Neural cell (in vitro differentiated cells): Measurements from ENCODE around the gene MLLT3.

Experiments used
- EP300 ChIP-seq: fragments of 450-650 bp; conservative IDR thresholded peaks from 2 replicates; pipeline ENCODE4 v1.6.1; 2014; ENCODE audit warnings: antibody characterized with exemption, mild to moderate bottlenecking, moderate library complexity; ENCODE audit not compliant: poor library complexity, severe bottlenecking
- EZH2 ChIP-seq: fragments of 200-600, 300-800 bp; shearing (Covaris generic), sonication (generic); IDR thresholded peaks from 2 replicates; pipeline ENCODE4 v1.6.1; 2014; ENCODE audit warnings: antibody characterized with exemption, low read length, borderline replicate concordance, mild to moderate bottlenecking; ENCODE audit not compliant: insufficient read depth, poor library complexity, severe bottlenecking
- MXI1 ChIP-seq: fragments of 450-650 bp; conservative IDR thresholded peaks from 2 replicates; pipeline ENCODE4 v1.6.1; 2014; ENCODE audit warnings: antibody characterized with exemption, mild to moderate bottlenecking; ENCODE audit not compliant: poor library complexity, severe bottlenecking
- POLR2AphosphoS5 ChIP-seq: IDR thresholded peaks from 2 replicates; pipeline ENCODE4 v1.6.1; 2012
- RAD21 ChIP-seq: fragments of 450-650 bp; conservative IDR thresholded peaks from 2 replicates; pipeline ENCODE4 v1.6.1; 2014; ENCODE audit warnings: antibody characterized with exemption, mild to moderate bottlenecking, moderate library complexity
- TF ChIP-seq, protein P1 (sequence below): fragments of 450-650 bp; IDR thresholded peaks from 2 replicates; pipeline ENCODE4 v1.5.1; 2014; ENCODE audit warnings: antibody characterized with exemption, mild to moderate bottlenecking, moderate library complexity; ENCODE audit not compliant: poor library complexity, severe bottlenecking
- TF ChIP-seq, protein P2 (sequence below): IDR thresholded peaks from 2 replicates; pipeline ENCODE4 v1.6.1; 2012; ENCODE audit warnings: borderline replicate concordance

GRCh38 chr9:20351715-20352114 lies 270.6 kb downstream of the MLLT3 start:
- TF ChIP-seq, protein P1, sequence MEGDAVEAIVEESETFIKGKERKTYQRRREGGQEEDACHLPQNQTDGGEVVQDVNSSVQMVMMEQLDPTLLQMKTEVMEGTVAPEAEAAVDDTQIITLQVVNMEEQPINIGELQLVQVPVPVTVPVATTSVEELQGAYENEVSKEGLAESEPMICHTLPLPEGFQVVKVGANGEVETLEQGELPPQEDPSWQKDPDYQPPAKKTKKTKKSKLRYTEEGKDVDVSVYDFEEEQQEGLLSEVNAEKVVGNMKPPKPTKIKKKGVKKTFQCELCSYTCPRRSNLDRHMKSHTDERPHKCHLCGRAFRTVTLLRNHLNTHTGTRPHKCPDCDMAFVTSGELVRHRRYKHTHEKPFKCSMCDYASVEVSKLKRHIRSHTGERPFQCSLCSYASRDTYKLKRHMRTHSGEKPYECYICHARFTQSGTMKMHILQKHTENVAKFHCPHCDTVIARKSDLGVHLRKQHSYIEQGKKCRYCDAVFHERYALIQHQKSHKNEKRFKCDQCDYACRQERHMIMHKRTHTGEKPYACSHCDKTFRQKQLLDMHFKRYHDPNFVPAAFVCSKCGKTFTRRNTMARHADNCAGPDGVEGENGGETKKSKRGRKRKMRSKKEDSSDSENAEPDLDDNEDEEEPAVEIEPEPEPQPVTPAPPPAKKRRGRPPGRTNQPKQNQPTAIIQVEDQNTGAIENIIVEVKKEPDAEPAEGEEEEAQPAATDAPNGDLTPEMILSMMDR = no peak
- TF ChIP-seq POLR2AphosphoS5 (no peak), RAD21 (no peak), EP300 (no peak), EZH2 (no peak), MXI1 (no peak)
- TF ChIP-seq, protein P2, sequence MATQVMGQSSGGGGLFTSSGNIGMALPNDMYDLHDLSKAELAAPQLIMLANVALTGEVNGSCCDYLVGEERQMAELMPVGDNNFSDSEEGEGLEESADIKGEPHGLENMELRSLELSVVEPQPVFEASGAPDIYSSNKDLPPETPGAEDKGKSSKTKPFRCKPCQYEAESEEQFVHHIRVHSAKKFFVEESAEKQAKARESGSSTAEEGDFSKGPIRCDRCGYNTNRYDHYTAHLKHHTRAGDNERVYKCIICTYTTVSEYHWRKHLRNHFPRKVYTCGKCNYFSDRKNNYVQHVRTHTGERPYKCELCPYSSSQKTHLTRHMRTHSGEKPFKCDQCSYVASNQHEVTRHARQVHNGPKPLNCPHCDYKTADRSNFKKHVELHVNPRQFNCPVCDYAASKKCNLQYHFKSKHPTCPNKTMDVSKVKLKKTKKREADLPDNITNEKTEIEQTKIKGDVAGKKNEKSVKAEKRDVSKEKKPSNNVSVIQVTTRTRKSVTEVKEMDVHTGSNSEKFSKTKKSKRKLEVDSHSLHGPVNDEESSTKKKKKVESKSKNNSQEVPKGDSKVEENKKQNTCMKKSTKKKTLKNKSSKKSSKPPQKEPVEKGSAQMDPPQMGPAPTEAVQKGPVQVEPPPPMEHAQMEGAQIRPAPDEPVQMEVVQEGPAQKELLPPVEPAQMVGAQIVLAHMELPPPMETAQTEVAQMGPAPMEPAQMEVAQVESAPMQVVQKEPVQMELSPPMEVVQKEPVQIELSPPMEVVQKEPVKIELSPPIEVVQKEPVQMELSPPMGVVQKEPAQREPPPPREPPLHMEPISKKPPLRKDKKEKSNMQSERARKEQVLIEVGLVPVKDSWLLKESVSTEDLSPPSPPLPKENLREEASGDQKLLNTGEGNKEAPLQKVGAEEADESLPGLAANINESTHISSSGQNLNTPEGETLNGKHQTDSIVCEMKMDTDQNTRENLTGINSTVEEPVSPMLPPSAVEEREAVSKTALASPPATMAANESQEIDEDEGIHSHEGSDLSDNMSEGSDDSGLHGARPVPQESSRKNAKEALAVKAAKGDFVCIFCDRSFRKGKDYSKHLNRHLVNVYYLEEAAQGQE = no peak
